Upper lobe of left lung (tissue), 6 donors: ENCODE data around the gene GPR176. TPM values are rescaled to one million over a fixed set of nuclear protein-coding genes. Genes with fewer than 3 reads are reported as not detected.

Experiments
- ATAC-seq, 2 donors: fragments of 200-7000 bp; cut with Tn5 transposase; one replicate each; pipeline ENCODE4 v1.9.1; 2022; ENCODE audit warnings: mild to moderate bottlenecking in 2 of 2, moderate library complexity in 2 of 2; ENCODE audit not compliant: low FRiP score in 2 of 2
- DNase-seq, 2 donors: peaks; one replicate each; pipeline ENCODE4 v3.0.0-alpha.2; 2019 to 2020
- H3K27ac ChIP-seq, 4 donors: fragments of 200-600 bp; sonication (generic); one replicate each; pipeline ENCODE4 v1.5.1; 2016 to 2019
- H3K27me3 ChIP-seq, 4 donors: fragments of 200-600 bp; sonication (generic); one replicate each; pipeline ENCODE4 v1.5.1; 2017 to 2019
- H3K36me3 ChIP-seq, 4 donors: fragments of 200-600 bp; sonication (generic); one replicate each; pipeline ENCODE4 v1.5.1; 2016 to 2019
- H3K4me1 ChIP-seq, 4 donors: fragments of 200-600 bp; sonication (generic); one replicate each; pipeline ENCODE4 v1.5.1; 2018 to 2019
- H3K4me3 ChIP-seq, 4 donors: fragments of 200-600 bp; sonication (generic); one replicate each; pipeline ENCODE4 v1.5.1; 2017 to 2019; ENCODE audit warnings: mild to moderate bottlenecking in 2 of 4, moderate library complexity in 1 of 4
- H3K9me3 ChIP-seq, 4 donors: fragments of 200-600 bp; sonication (generic); one replicate each; pipeline ENCODE4 v1.5.1; 2018 to 2019
- CTCF ChIP-seq, 6 experiments: fragments of 450-650 bp in 4 of 6; fragments of 200-600 bp in 2 of 6; sonication (generic) in 2 of 6; IDR thresholded peaks; one replicate each; pipeline ENCODE4 v1.5.1; 2016 to 2019; ENCODE audit warnings: antibody characterized with exemption in 6 of 6
- EP300 ChIP-seq, 4 donors: sonication (generic); formaldehyde crosslinking; IDR thresholded peaks; one replicate each; pipeline ENCODE4 v1.5.1; 2017; ENCODE audit warnings: antibody characterized with exemption in 4 of 4, control low read depth in 2 of 4
- POLR2A ChIP-seq, 4 donors: fragments of 450-650 bp; IDR thresholded peaks; one replicate each; pipeline ENCODE4 v1.5.1; 2016 to 2017; ENCODE audit warnings: antibody characterized with exemption in 4 of 4, mild to moderate bottlenecking in 2 of 4
- POLR2AphosphoS5 ChIP-seq, 2 donors: sonication (generic); formaldehyde crosslinking; IDR thresholded peaks; one replicate each; pipeline ENCODE4 v1.5.1; 2017; ENCODE audit warnings: antibody characterized with exemption in 2 of 2
- WGBS, 2 donors: methylation state at CpG; one replicate each; pipeline ENCODE4 v1.1.5; 2017 to 2018; 5-methylcytosine and 5-hydroxymethylcytosine counted together
- total RNA-seq, 6 donors: library from RNA; depleted of rRNA in 4 of 6; stranded (reverse); fragments of >200 nt in 4 of 6; gene quantifications; one replicate each; pipeline versions ENCODE4 v1.1.0 to v1.2.1, GENCODE V29; 2016 to 2021
- donor health status: DM: no; HTN: no; CAD: no; lungs with moderate emphysema.
- donor health status: DM: no; HTN: yes; CAD: no; lungs with severe emphysema.

GPR176 gene
- total RNA-seq, 6 donors from 2014 or later, result 1.4 to 12.0 (median 4.9) TPM

GRCh38 chr15:39789736-39790135 is 130.3 kb downstream of the GPR176 start:
- Histone ChIP-seq H3K9me3 (no peaks in the 10 kb centered on the region), H3K27me3 (no peaks in the 10 kb centered on the region), H3K36me3 (no peaks in the 10 kb centered on the region), H3K4me1 (peaks cover 2 to 21% (median 10%) of the 10 kb centered on the region in 4 donors), H3K4me3 (no peak overlapping the region), H3K27ac (no peak overlapping the region)
- WGBS, 2 donors, result 59 to 61% methylated on average over 4 of the region's 4 CpGs
- DNase-seq (no peak), ATAC-seq (no peak)
- no peak for TF ChIP-seq EP300 (IDR thresholded peaks at IDR 0.05)

- no peaks in the 10 kb centered on the region for H3K27me3 ChIP-seq
- H3K4me3 ChIP-seq, result no peak overlapping the region
- WGBS, 2 donors, result 73 to 76% methylated on average over 3 of the region's 3 CpGs
- no peak for DNase-seq
- H3K27ac ChIP-seq, result no peak overlapping the region
- ATAC-seq, result no peak
- H3K36me3 ChIP-seq, result no peaks in the 10 kb centered on the region
- peaks cover 4 to 28% (median 14%) of the 10 kb centered on the region in 4 donors for H3K4me1 ChIP-seq
- TF ChIP-seq POLR2AphosphoS5 (IDR thresholded peaks at IDR 0.05), result no peak
- TF ChIP-seq POLR2A (IDR thresholded peaks at IDR 0.05), result no peak
- TF ChIP-seq CTCF (IDR thresholded peaks at IDR 0.05), result no peak
- TF ChIP-seq EP300 (IDR thresholded peaks at IDR 0.05), result no peak
- no peaks in the 10 kb centered on the region for H3K9me3 ChIP-seq
Observed at GRCh38 chr15:39788800-39789565, 131.1 kb downstream of the GPR176 start.

GRCh38 chr15:39788108-39788507 is 132.0 kb downstream of the GPR176 start:
- Histone ChIP-seq H3K36me3 (no peaks in the 10 kb centered on the region), H3K27ac (no peak overlapping the region), H3K4me3 (no peak overlapping the region), H3K9me3 (no peaks in the 10 kb centered on the region), H3K27me3 (no peaks in the 10 kb centered on the region), H3K4me1 (peaks cover 12 to 36% (median 21%) of the 10 kb centered on the region in 4 donors)
- no peak for TF ChIP-seq POLR2AphosphoS5 (IDR thresholded peaks at IDR 0.05)
- no peak for TF ChIP-seq POLR2A (IDR thresholded peaks at IDR 0.05)
- WGBS, 2 donors, result 66 to 73% methylated on average over 3 to 4 of the region's 4 CpGs
- no peak for ATAC-seq
- DNase-seq, result no peak

- 29 to 33% methylated on average over 1 of the region's 1 CpG for WGBS, 2 donors
- Histone ChIP-seq H3K9me3 (no peaks in the 10 kb centered on the region), H3K27ac (no peak overlapping the region), H3K27me3 (no peaks in the 10 kb centered on the region), H3K4me3 (no peak overlapping the region), H3K4me1 (peaks cover 13 to 36% (median 20%) of the 10 kb centered on the region in 4 donors), H3K36me3 (no peaks in the 10 kb centered on the region)
- no peak for ATAC-seq
- TF ChIP-seq POLR2AphosphoS5 (IDR thresholded peaks at IDR 0.05), result no peak
- no peak for TF ChIP-seq EP300 (IDR thresholded peaks at IDR 0.05)
- no peak for TF ChIP-seq POLR2A (IDR thresholded peaks at IDR 0.05)
- no peak for TF ChIP-seq CTCF (IDR thresholded peaks at IDR 0.05)
- DNase-seq, result no peak
Observed at GRCh38 chr15:39787479-39787878, 132.6 kb downstream of the GPR176 start.

- H3K4me1 ChIP-seq, result peaks cover 13 to 42% (median 23%) of the 10 kb centered on the region in 4 donors
- H3K9me3 ChIP-seq, result no peaks in the 10 kb centered on the region
- TF ChIP-seq POLR2A (IDR thresholded peaks at IDR 0.05) (no peak), POLR2AphosphoS5 (IDR thresholded peaks at IDR 0.05) (no peak), EP300 (IDR thresholded peaks at IDR 0.05) (no peak), CTCF (IDR thresholded peaks at IDR 0.05) (peak; percentile 20 to 57 (median 53))
- WGBS, 2 donors, result 9 to 11% methylated on average over 5 of the region's 5 CpGs
- no peak for ATAC-seq
- DNase-seq, result no peak
- H3K27me3 ChIP-seq, result no peaks in the 10 kb centered on the region
- H3K4me3 ChIP-seq, result no peak overlapping the region
- H3K36me3 ChIP-seq, result no peaks in the 10 kb centered on the region
- H3K27ac ChIP-seq, result no peak overlapping the region
Observed at GRCh38 chr15:39786447-39787056, 133.5 kb downstream of the GPR176 start.
